Bone marrow (tissue), 2 donors: ENCODE results near the gene IL21R.
"Not testable (repeated sequence)": the region's sequence is repeated elsewhere in the genome, so short reads cannot be mapped to it uniquely, and the experiment has no call there.

Experiments used
- DNase-seq, 2 donors: peaks; one replicate each; lab custom pipeline; 2025; lab: John Stamatoyannopoulos, UW

IL21R gene

GRCh38 chr16:27374804-27375425 is 27.1 kb upstream of the IL21R start:
- peak; percentile 16 to 71 for DNase-seq

- peak in 1 of 2 donors; percentile 7 for DNase-seq
Measured at GRCh38 chr16:27377666-27378485, 24.1 kb upstream of the IL21R start.

- peak in 1 of 2 donors; percentile 10 for DNase-seq
Measured at GRCh38 chr16:27378871-27379481, 23.0 kb upstream of the IL21R start.

GRCh38 chr16:27379919-27380318 is 22.1 kb upstream of the IL21R start:
- DNase-seq = no peak

- DNase-seq = no peak
Measured at GRCh38 chr16:27381236-27381635, 20.7 kb upstream of the IL21R start.

GRCh38 chr16:27381974-27382855 is 19.8 kb upstream of the IL21R start:
- DNase-seq = no peak

- DNase-seq = peak in 1 of 2 donors; percentile 90
Measured at GRCh38 chr16:27383556-27384243, 18.3 kb upstream of the IL21R start.

GRCh38 chr16:27384425-27384824 is 17.5 kb upstream of the IL21R start:
- no peak for DNase-seq

GRCh38 chr16:27385398-27385797 is 16.6 kb upstream of the IL21R start:
- no peak for DNase-seq

GRCh38 chr16:27386674-27387073 is 15.3 kb upstream of the IL21R start:
- DNase-seq = no peak

GRCh38 chr16:27387724-27388123 is 14.2 kb upstream of the IL21R start:
- no peak for DNase-seq

- peak in 1 of 2 donors; percentile 56 for DNase-seq
Measured at GRCh38 chr16:27389272-27389961, 12.6 kb upstream of the IL21R start.

- DNase-seq = peak in 1 of 2 donors; percentile 34
Measured at GRCh38 chr16:27390151-27390550, 11.8 kb upstream of the IL21R start.

- no peak for DNase-seq
Measured at GRCh38 chr16:27392671-27393070, 9.3 kb upstream of the IL21R start.

GRCh38 chr16:27394516-27394915 is 7.5 kb upstream of the IL21R start:
- DNase-seq = no peak

GRCh38 chr16:27398341-27398893 is 3.6 kb upstream of the IL21R start:
- DNase-seq = not testable (repeated sequence)

- peak in 1 of 2 donors; percentile 20 for DNase-seq
Measured at GRCh38 chr16:27398894-27399853, 2.8 kb upstream of the IL21R start.

GRCh38 chr16:27399969-27400368 is 2.0 kb upstream of the IL21R start:
- no peak for DNase-seq
